Activated T-helper 2 cell treated with anti-CD3 and anti-CD28 coated beads, Interferon-gamma antibody, Interleukin-2, Interleukin-4, amounts not matched to agents 10 μg/mL and 5 μg/mL and 100 μg/mL, durations not matched to agents 14 hours and 24 hours and 36 hours (primary cell): ENCODE data around the gene LGALS3. TPM values are rescaled to one million over a fixed set of nuclear protein-coding genes. Genes with fewer than 3 reads are reported as not detected.
A peak's percentile ranks its signal among the peaks of the same experiment; 100 is the strongest.

Experiments used
- DNase-seq: peaks from one replicate; pipeline ENCODE4 v3.0.0; 2021; ENCODE audit warnings: low spot score
- H3K27ac Mint-ChIP-seq: one replicate; pipeline ENCODE4 v1.8.0; 2021; ENCODE audit warnings: mixed read lengths
- H3K27me3 Mint-ChIP-seq: one replicate; pipeline ENCODE4 v1.8.0; 2021; ENCODE audit warnings: low read depth, mixed read lengths
- H3K36me3 Mint-ChIP-seq: one replicate; pipeline ENCODE4 v1.8.0; 2021; ENCODE audit warnings: low read depth, mixed read lengths
- H3K4me1 Mint-ChIP-seq: one replicate; pipeline ENCODE4 v1.8.0; 2021; ENCODE audit warnings: low read depth, mixed read lengths
- H3K4me3 Mint-ChIP-seq: one replicate; pipeline ENCODE4 v1.8.0; 2021; ENCODE audit warnings: low read depth, mild to moderate bottlenecking, moderate library complexity, mixed read lengths
- H3K9me3 Mint-ChIP-seq: one replicate; pipeline ENCODE4 v1.8.0; 2021; ENCODE audit warnings: mixed read lengths
- intact Hi-C: fragments of 100-400 bp; cut with micrococcal nuclease; formaldehyde crosslinking; loops from one replicate; pipeline ENCODE4 v1.15.1; 2023
- total RNA-seq: library from RNA; stranded (reverse); gene quantifications from 2 replicates; pipeline ENCODE4 v1.2.3, GENCODE V29; 2022

The LGALS3 gene
- total RNA-seq, 1 donor from 2014 or later: 14.8 TPM

- peaks cover 17% of the 10 kb centered on the region for H3K27me3 Mint-ChIP-seq
- H3K27ac Mint-ChIP-seq: no peak overlapping the region
- H3K36me3 Mint-ChIP-seq: peaks cover 10% of the 10 kb centered on the region
- no peak overlapping the region for H3K4me3 Mint-ChIP-seq
- no peaks in the 10 kb centered on the region for H3K9me3 Mint-ChIP-seq
- DNase-seq: no peak
- intact Hi-C loops: loop anchor here (5.0 kb wide), 1 partner anchor 35 kb away; no protein-coding TSS in a partner anchor
- peaks cover 33% of the 10 kb centered on the region for H3K4me1 Mint-ChIP-seq
Measured at GRCh38 chr14:55127460-55127951, 1.5 kb upstream of the LGALS3 start.

GRCh38 chr14:55128386-55129085 lies 516 bp upstream of the LGALS3 start:
- H3K27me3 Mint-ChIP-seq: peaks cover 17% of the 10 kb centered on the region
- no peak for DNase-seq
- no peaks in the 10 kb centered on the region for H3K9me3 Mint-ChIP-seq
- peaks cover 14% of the 10 kb centered on the region for H3K36me3 Mint-ChIP-seq
- peaks cover 33% of the 10 kb centered on the region for H3K4me1 Mint-ChIP-seq
- no peak overlapping the region for H3K27ac Mint-ChIP-seq
- peak overlapping the region; percentile 79 for H3K4me3 Mint-ChIP-seq
- intact Hi-C loops: loop anchor here (2.0 to 5.0 kb wide), 2 partner anchors 26 to 36 kb away; no protein-coding TSS in a partner anchor

- peak overlapping the region; percentile 52 for H3K27ac Mint-ChIP-seq
- H3K27me3 Mint-ChIP-seq: peaks cover 17% of the 10 kb centered on the region
- H3K9me3 Mint-ChIP-seq: no peaks in the 10 kb centered on the region
- intact Hi-C loops: loop anchor here (2.0 to 5.0 kb wide), 3 partner anchors 27 to 61 kb away; partner anchors contain the start of gene DLGAP5
- DNase-seq: peak; percentile 28
- peaks cover 33% of the 10 kb centered on the region for H3K4me1 Mint-ChIP-seq
- H3K4me3 Mint-ChIP-seq: peak overlapping the region; percentile 75
- peaks cover 22% of the 10 kb centered on the region for H3K36me3 Mint-ChIP-seq
Measured at GRCh38 chr14:55129428-55130195, 560 bp downstream of the LGALS3 start.

- intact Hi-C loops: loop anchor here (2.0 kb wide), 1 partner anchor 61 kb away; the partner anchor contains the start of gene DLGAP5
Measured at GRCh38 chr14:55130196-55130550, 1.1 kb downstream of the LGALS3 start.

GRCh38 chr14:55131370-55132137 lies 2.5 kb downstream of the LGALS3 start:
- Mint-ChIP-seq H3K4me3 (peak overlapping the region; percentile 31), H3K27ac (no peak overlapping the region), H3K4me1 (peaks cover 17% of the 10 kb centered on the region), H3K9me3 (no peaks in the 10 kb centered on the region), H3K27me3 (peaks cover 15% of the 10 kb centered on the region), H3K36me3 (peaks cover 23% of the 10 kb centered on the region)
- DNase-seq: no peak
- intact Hi-C loops: loop anchor here (2.0 kb wide), 1 partner anchor 59 kb away; the partner anchor contains the start of gene DLGAP5

More at GRCh38 chr14:55130196-55130550, 1.1 kb downstream of the LGALS3 start:
- no peak for DNase-seq
- H3K36me3 Mint-ChIP-seq: peaks cover 23% of the 10 kb centered on the region
- H3K4me3 Mint-ChIP-seq: peak overlapping the region; percentile 75
- no peak overlapping the region for H3K27ac Mint-ChIP-seq
- H3K4me1 Mint-ChIP-seq: peaks cover 29% of the 10 kb centered on the region
- no peaks in the 10 kb centered on the region for H3K9me3 Mint-ChIP-seq
- H3K27me3 Mint-ChIP-seq: peaks cover 17% of the 10 kb centered on the region

- H3K9me3 Mint-ChIP-seq: no peaks in the 10 kb centered on the region
- peaks cover 26% of the 10 kb centered on the region for H3K36me3 Mint-ChIP-seq
- H3K27ac Mint-ChIP-seq: no peak overlapping the region
- H3K4me1 Mint-ChIP-seq: peaks cover 15% of the 10 kb centered on the region
- H3K27me3 Mint-ChIP-seq: peaks cover 9% of the 10 kb centered on the region
- no peak overlapping the region for H3K4me3 Mint-ChIP-seq
- intact Hi-C loops: no loop called here
- DNase-seq: no peak
Measured at GRCh38 chr14:55133416-55133815, 4.4 kb downstream of the LGALS3 start.

- peaks cover 2% of the 10 kb centered on the region for H3K27me3 Mint-ChIP-seq
- H3K9me3 Mint-ChIP-seq: no peaks in the 10 kb centered on the region
- DNase-seq: no peak
- intact Hi-C loops: no loop called here
- H3K4me1 Mint-ChIP-seq: peaks cover 8% of the 10 kb centered on the region
- no peak overlapping the region for H3K4me3 Mint-ChIP-seq
- H3K27ac Mint-ChIP-seq: no peak overlapping the region
- peaks cover 37% of the 10 kb centered on the region for H3K36me3 Mint-ChIP-seq
Measured at GRCh38 chr14:55136241-55136640, 7.2 kb downstream of the LGALS3 start.

- intact Hi-C loops: no loop called here
- Mint-ChIP-seq H3K4me1 (peaks cover 4% of the 10 kb centered on the region), H3K4me3 (no peak overlapping the region), H3K36me3 (peaks cover 42% of the 10 kb centered on the region), H3K27ac (no peak overlapping the region), H3K9me3 (no peaks in the 10 kb centered on the region), H3K27me3 (no peaks in the 10 kb centered on the region)
- DNase-seq: no peak
Measured at GRCh38 chr14:55136885-55137786, 8.1 kb downstream of the LGALS3 start.

- H3K9me3 Mint-ChIP-seq: no peaks in the 10 kb centered on the region
- no peak overlapping the region for H3K27ac Mint-ChIP-seq
- DNase-seq: no peak
- H3K4me3 Mint-ChIP-seq: no peak overlapping the region
- H3K27me3 Mint-ChIP-seq: no peaks in the 10 kb centered on the region
- intact Hi-C loops: no loop called here
- H3K4me1 Mint-ChIP-seq: peaks cover 5% of the 10 kb centered on the region
- H3K36me3 Mint-ChIP-seq: peaks cover 44% of the 10 kb centered on the region
Measured at GRCh38 chr14:55138091-55138490, 9.0 kb downstream of the LGALS3 start.

- no peaks in the 10 kb centered on the region for H3K27me3 Mint-ChIP-seq
- H3K36me3 Mint-ChIP-seq: peaks cover 45% of the 10 kb centered on the region
- H3K9me3 Mint-ChIP-seq: no peaks in the 10 kb centered on the region
- DNase-seq: no peak
- intact Hi-C loops: no loop called here
- no peak overlapping the region for H3K27ac Mint-ChIP-seq
- peaks cover 11% of the 10 kb centered on the region for H3K4me1 Mint-ChIP-seq
- H3K4me3 Mint-ChIP-seq: no peak overlapping the region
Measured at GRCh38 chr14:55139141-55139540, 10.1 kb downstream of the LGALS3 start.

GRCh38 chr14:55139696-55140509 lies 10.9 kb downstream of the LGALS3 start:
- no peak overlapping the region for H3K27ac Mint-ChIP-seq
- H3K36me3 Mint-ChIP-seq: peaks cover 42% of the 10 kb centered on the region
- peaks cover 11% of the 10 kb centered on the region for H3K4me1 Mint-ChIP-seq

More at GRCh38 chr14:55139696-55140509, 10.9 kb downstream of the LGALS3 start:
- Mint-ChIP-seq H3K9me3 (no peaks in the 10 kb centered on the region), H3K4me3 (no peak overlapping the region), H3K27me3 (no peaks in the 10 kb centered on the region)
- intact Hi-C loops: no loop called here
- DNase-seq: no peak
